Measurements from ENCODE around the gene PAK4. TPM values are rescaled to one million over a fixed set of nuclear protein-coding genes. Genes with fewer than 3 reads are reported as not detected.

PAK4 gene
- 73.9 and 75.8 TPM in 2 replicates for total RNA-seq
- long read RNA-seq = 0 reads

- Mint-ChIP-seq H3K4me3 (ENCODE audit: low read depth) (peak within 1 kb of the TSS; percentile 89), H3K36me3 (ENCODE audit: insufficient read depth) (no peaks in the 10 kb centered on the region), H3K9me3 (ENCODE audit: low read depth) (no peaks in the 10 kb centered on the region), H3K27ac (peak within 1 kb of the TSS; percentile 96), H3K4me1 (ENCODE audit: low read depth) (peaks cover 32% of the 10 kb centered on the region), H3K27me3 (peaks cover 3% of the 10 kb centered on the region)
- peak; percentile 95 for DNase-seq (ENCODE audit: low spot score, unreplicated experiment)
- TF ChIP-seq CTCF (IDR thresholded peaks at IDR 0.05; ENCODE audit: unreplicated experiment) = peak; percentile 11
Measured at GRCh38 chr19:39125554-39126311, at the start of gene PAK4. Gene PAK4, plus strand, starts transcription at chr19:39125786. Its CDS starts 43,768 bp downstream, at chr19:39169554.

DNA sequence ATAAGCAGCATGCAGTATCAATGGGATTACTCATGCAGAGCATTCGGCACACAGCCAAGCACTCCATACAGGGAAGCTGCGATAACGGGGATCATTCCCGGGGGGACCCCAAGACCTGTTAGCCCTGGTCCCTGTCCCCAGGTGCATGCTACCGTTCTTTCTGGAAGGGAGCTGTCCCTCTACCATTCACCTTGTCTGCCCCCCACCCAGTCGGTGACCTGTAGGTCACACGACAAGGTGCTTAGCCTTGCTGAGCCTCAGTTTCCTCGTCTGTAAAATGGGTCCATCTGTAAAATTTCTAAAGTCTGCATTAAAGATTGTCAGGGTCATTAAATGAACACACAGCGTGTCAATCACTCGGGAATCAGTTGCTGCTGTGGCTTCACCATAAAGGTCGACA lies 48.3 kb upstream of the PAK4 start:
- Mint-ChIP-seq H3K9me3 (ENCODE audit: low read depth) (no peaks in the 10 kb centered on the region), H3K4me1 (ENCODE audit: low read depth) (no peaks in the 10 kb centered on the region), H3K36me3 (ENCODE audit: insufficient read depth) (no peaks in the 10 kb centered on the region), H3K4me3 (ENCODE audit: low read depth) (no peak overlapping the region), H3K27me3 (peaks cover 40% of the 10 kb centered on the region), H3K27ac (no peak overlapping the region)
- no peak for DNase-seq (ENCODE audit: low spot score, unreplicated experiment)
- no peak for TF ChIP-seq CTCF (IDR thresholded peaks at IDR 0.05; ENCODE audit: unreplicated experiment)

DNA sequence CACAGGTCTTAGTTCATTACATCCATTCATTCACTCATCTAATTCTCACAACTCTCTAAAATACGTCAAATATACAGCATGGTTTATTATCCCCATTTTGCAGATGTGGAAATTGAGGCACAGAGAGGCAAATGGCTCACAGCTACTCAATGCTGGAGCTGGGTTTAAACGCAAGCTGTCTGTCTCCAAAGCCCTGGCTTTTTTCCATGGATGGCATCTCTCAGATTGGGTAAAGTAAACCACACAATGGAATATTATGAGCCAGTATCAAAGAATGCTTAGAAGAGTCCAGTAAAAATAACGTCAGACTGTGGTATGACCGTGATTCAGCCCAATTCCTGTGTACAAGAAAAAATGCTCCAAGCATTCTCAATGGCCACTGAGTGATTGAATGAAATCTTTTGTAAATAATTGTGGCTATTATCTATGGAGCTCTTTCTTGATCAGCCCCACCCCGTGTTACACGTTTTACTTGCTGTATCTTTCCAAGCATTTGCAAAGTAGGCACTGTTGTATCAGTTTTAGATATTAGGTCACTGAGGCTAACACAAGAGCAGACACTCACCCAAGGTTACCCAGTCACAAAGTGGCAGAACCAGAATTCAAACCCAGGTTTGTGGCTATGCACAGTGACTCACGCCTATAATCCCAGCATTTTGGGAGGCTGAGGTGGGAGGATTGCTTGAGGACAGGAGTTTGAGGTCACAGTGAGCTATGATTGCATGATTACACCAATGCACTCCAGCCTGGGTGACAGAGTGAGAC lies 47.0 kb upstream of the PAK4 start:
- no peak for DNase-seq (ENCODE audit: low spot score, unreplicated experiment)
- no peak for TF ChIP-seq CTCF (IDR thresholded peaks at IDR 0.05; ENCODE audit: unreplicated experiment)
- no peaks in the 10 kb centered on the region for H3K36me3 Mint-ChIP-seq (ENCODE audit: insufficient read depth)
- H3K27me3 Mint-ChIP-seq = peaks cover 52% of the 10 kb centered on the region
- H3K27ac Mint-ChIP-seq = no peak overlapping the region
- no peaks in the 10 kb centered on the region for H3K9me3 Mint-ChIP-seq (ENCODE audit: low read depth)
- no peak overlapping the region for H3K4me3 Mint-ChIP-seq (ENCODE audit: low read depth)
- no peaks in the 10 kb centered on the region for H3K4me1 Mint-ChIP-seq (ENCODE audit: low read depth)

DNA sequence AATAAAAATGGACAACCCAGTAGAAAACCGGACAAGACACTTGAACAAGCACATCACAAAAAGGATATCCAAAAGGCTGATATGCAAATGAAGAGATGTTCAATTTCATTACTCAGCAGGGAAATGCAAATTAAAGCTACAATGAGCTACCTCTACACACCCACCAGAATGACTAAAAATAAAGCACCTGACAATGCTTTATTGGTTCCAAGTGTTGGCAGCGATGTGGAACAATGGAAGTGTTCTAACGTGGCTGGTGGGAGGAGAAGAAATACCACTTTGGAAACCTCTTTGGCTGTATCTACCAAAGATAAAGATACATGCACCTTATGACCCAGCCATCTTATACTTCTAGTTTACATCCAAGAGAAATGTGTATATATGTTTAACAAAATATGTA lies 45.2 kb upstream of the PAK4 start:
- peaks cover 62% of the 10 kb centered on the region for H3K27me3 Mint-ChIP-seq
- no peak for DNase-seq (ENCODE audit: low spot score, unreplicated experiment)
- no peak overlapping the region for H3K27ac Mint-ChIP-seq
- H3K36me3 Mint-ChIP-seq (ENCODE audit: insufficient read depth) = no peaks in the 10 kb centered on the region
- TF ChIP-seq CTCF (IDR thresholded peaks at IDR 0.05; ENCODE audit: unreplicated experiment) = no peak
- H3K9me3 Mint-ChIP-seq (ENCODE audit: low read depth) = no peaks in the 10 kb centered on the region
- peaks cover 1% of the 10 kb centered on the region for H3K4me1 Mint-ChIP-seq (ENCODE audit: low read depth)
- no peak overlapping the region for H3K4me3 Mint-ChIP-seq (ENCODE audit: low read depth)

- Mint-ChIP-seq H3K27me3 (peaks cover 64% of the 10 kb centered on the region), H3K27ac (no peak overlapping the region), H3K36me3 (ENCODE audit: insufficient read depth) (no peaks in the 10 kb centered on the region), H3K9me3 (ENCODE audit: low read depth) (no peaks in the 10 kb centered on the region), H3K4me1 (ENCODE audit: low read depth) (peaks cover 1% of the 10 kb centered on the region), H3K4me3 (ENCODE audit: low read depth) (no peak overlapping the region)
- no peak for DNase-seq (ENCODE audit: low spot score, unreplicated experiment)
- TF ChIP-seq CTCF (IDR thresholded peaks at IDR 0.05; ENCODE audit: unreplicated experiment) = no peak
Measured at GRCh38 chr19:39082167-39082566, 43.4 kb upstream of the PAK4 start.
